Activated T-helper 1 cell treated with Interleukin-2 at 50 U/mL for 16 hours (primary cell): ENCODE results near the gene DAPK2.

Experiments used
- DNase-seq: peaks from one replicate; pipeline ENCODE4 v3.0.0-alpha.2; 2020; ENCODE audit warnings: low read depth

Gene DAPK2

GRCh38 chr15:63997715-63998442, 48.4 kb downstream of the DAPK2 start:
- no peak for DNase-seq

- no peak for DNase-seq
Observed at GRCh38 chr15:63996794-63997357, 49.4 kb downstream of the DAPK2 start.

- DNase-seq: no peak
Observed at GRCh38 chr15:63995789-63996188, 50.5 kb downstream of the DAPK2 start.

GRCh38 chr15:63994073-63994600, 52.1 kb downstream of the DAPK2 start:
- DNase-seq: no peak

GRCh38 chr15:63992300-63992699, 54.0 kb downstream of the DAPK2 start:
- no peak for DNase-seq

GRCh38 chr15:63991706-63992105, 54.6 kb downstream of the DAPK2 start:
- no peak for DNase-seq

GRCh38 chr15:63990454-63990853, 55.8 kb downstream of the DAPK2 start:
- no peak for DNase-seq

- no peak for DNase-seq
Observed at GRCh38 chr15:63987796-63988378, 58.4 kb downstream of the DAPK2 start.

GRCh38 chr15:63986751-63987341, 59.4 kb downstream of the DAPK2 start:
- DNase-seq: no peak

- no peak for DNase-seq
Observed at GRCh38 chr15:63986185-63986680, 60.1 kb downstream of the DAPK2 start.

- DNase-seq: no peak
Observed at GRCh38 chr15:63985221-63986184, 60.8 kb downstream of the DAPK2 start.

GRCh38 chr15:63984331-63984730, 62.0 kb downstream of the DAPK2 start:
- DNase-seq: no peak

- DNase-seq: no peak
Observed at GRCh38 chr15:63983061-63983711, 63.1 kb downstream of the DAPK2 start.

- no peak for DNase-seq
Observed at GRCh38 chr15:63982381-63982854, 63.9 kb downstream of the DAPK2 start.

- DNase-seq: no peak
Observed at GRCh38 chr15:63981596-63982320, 64.5 kb downstream of the DAPK2 start.

GRCh38 chr15:63979262-63979793, 67.0 kb downstream of the DAPK2 start:
- no peak for DNase-seq

- no peak for DNase-seq
Observed at GRCh38 chr15:63978511-63979261, 67.6 kb downstream of the DAPK2 start.

- DNase-seq: no peak
Observed at GRCh38 chr15:63977119-63977518, 69.2 kb downstream of the DAPK2 start.

- no peak for DNase-seq
Observed at GRCh38 chr15:63974021-63974420, 72.3 kb downstream of the DAPK2 start.
